GM12864 (cell line): ENCODE results near the gene MRPL48.
A peak's percentile ranks its signal among the peaks of the same experiment; 100 is the strongest.
"Not testable (repeated sequence)": the region's sequence is repeated elsewhere in the genome, so short reads cannot be mapped to it uniquely, and the experiment has no call there.

Experiments
- DNase-seq: peaks from one replicate; pipeline ENCODE4 v3.0.0-alpha.2; 2011; ENCODE audit warnings: low read depth
- H3K4me3 ChIP-seq: 2 replicates; pipeline ENCODE4 v1.5.1; 2011; ENCODE audit warnings: mild to moderate bottlenecking, low read depth, low read length, control low read depth
- CTCF ChIP-seq: IDR thresholded peaks from 2 replicates; pipeline ENCODE4 v1.5.1; 2011; ENCODE audit warnings: low read depth, mild to moderate bottlenecking, moderate library complexity, low read length, control low read depth, inconsistent platforms; ENCODE audit errors: missing control alignments

MRPL48 gene

GRCh38 chr11:73781303-73781702 lies 6.4 kb upstream of the MRPL48 start:
- no peak for TF ChIP-seq CTCF
- DNase-seq: no peak
- H3K4me3 ChIP-seq: no peak overlapping the region

GRCh38 chr11:73783483-73784020 lies 4.1 kb upstream of the MRPL48 start:
- DNase-seq: no peak
- no peak overlapping the region for H3K4me3 ChIP-seq
- no peak for TF ChIP-seq CTCF

GRCh38 chr11:73784080-73784634 lies 3.5 kb upstream of the MRPL48 start:
- DNase-seq: no peak
- no peak overlapping the region for H3K4me3 ChIP-seq
- TF ChIP-seq CTCF: no peak

- DNase-seq: no peak
- no peak overlapping the region for H3K4me3 ChIP-seq
- TF ChIP-seq CTCF: no peak
Observed at GRCh38 chr11:73784734-73785133, 2.9 kb upstream of the MRPL48 start.

GRCh38 chr11:73785467-73785866 lies 2.2 kb upstream of the MRPL48 start:
- not testable (repeated sequence) for H3K4me3 ChIP-seq, DNase-seq

- DNase-seq: no peak
- peak overlapping the region; percentile 72 for H3K4me3 ChIP-seq
- no peak for TF ChIP-seq CTCF
Observed at GRCh38 chr11:73787051-73787642, 527 bp upstream of the MRPL48 start.

GRCh38 chr11:73789279-73789670 lies 1.6 kb downstream of the MRPL48 start:
- TF ChIP-seq CTCF: no peak
- DNase-seq: no peak
- H3K4me3 ChIP-seq: peak overlapping the region; percentile 72; the same call in 1 of the 2 replicates
